Gastroesophageal sphincter (tissue), 3 donors: Measurements from ENCODE around the gene TRIM56.

Experiments used
- EP300 ChIP-seq: sonication (generic); formaldehyde crosslinking; IDR thresholded peaks from one replicate; pipeline ENCODE4 v1.6.1; 2017; ENCODE audit warnings: antibody characterized with exemption, mild to moderate bottlenecking
- POLR2A ChIP-seq, 2 donors: fragments of 450-650 bp; IDR thresholded peaks; one replicate each; pipeline ENCODE4 v1.6.1; 2017; ENCODE audit warnings: antibody characterized with exemption in 2 of 2, mild to moderate bottlenecking in 2 of 2, moderate library complexity in 1 of 2
- POLR2AphosphoS5 ChIP-seq: sonication (generic); formaldehyde crosslinking; IDR thresholded peaks from one replicate; pipeline ENCODE4 v1.6.1; 2017; ENCODE audit warnings: antibody characterized with exemption
- TF ChIP-seq, protein P1 (sequence below), 4 experiments: fragments of 200-600 bp in 2 of 4; fragments of 450-650 bp in 2 of 4; sonication (generic) in 1 of 4; IDR thresholded peaks; one replicate each; pipeline ENCODE4 v1.5.1; 2017 to 2019; ENCODE audit warnings: antibody characterized with exemption in 4 of 4, mild to moderate bottlenecking in 2 of 4, moderate library complexity in 2 of 4

GRCh38 chr7:101081432-101081831 is 3.8 kb upstream of the TRIM56 start:
- TF ChIP-seq, protein P1, sequence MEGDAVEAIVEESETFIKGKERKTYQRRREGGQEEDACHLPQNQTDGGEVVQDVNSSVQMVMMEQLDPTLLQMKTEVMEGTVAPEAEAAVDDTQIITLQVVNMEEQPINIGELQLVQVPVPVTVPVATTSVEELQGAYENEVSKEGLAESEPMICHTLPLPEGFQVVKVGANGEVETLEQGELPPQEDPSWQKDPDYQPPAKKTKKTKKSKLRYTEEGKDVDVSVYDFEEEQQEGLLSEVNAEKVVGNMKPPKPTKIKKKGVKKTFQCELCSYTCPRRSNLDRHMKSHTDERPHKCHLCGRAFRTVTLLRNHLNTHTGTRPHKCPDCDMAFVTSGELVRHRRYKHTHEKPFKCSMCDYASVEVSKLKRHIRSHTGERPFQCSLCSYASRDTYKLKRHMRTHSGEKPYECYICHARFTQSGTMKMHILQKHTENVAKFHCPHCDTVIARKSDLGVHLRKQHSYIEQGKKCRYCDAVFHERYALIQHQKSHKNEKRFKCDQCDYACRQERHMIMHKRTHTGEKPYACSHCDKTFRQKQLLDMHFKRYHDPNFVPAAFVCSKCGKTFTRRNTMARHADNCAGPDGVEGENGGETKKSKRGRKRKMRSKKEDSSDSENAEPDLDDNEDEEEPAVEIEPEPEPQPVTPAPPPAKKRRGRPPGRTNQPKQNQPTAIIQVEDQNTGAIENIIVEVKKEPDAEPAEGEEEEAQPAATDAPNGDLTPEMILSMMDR (IDR thresholded peaks at IDR 0.05), result no peak
- TF ChIP-seq POLR2A (IDR thresholded peaks at IDR 0.05) (no peak), EP300 (no peak), POLR2AphosphoS5 (no peak)
